GM18517 (cell line): ENCODE data around the gene BCAR1.
A peak's percentile ranks its signal among the peaks of the same experiment; 100 is the strongest.
"Not testable (repeated sequence)": the region's sequence is repeated elsewhere in the genome, so short reads cannot be mapped to it uniquely, and the experiment has no call there.

Source experiments
- ATAC-seq: cut with Tn5 transposase; IDR thresholded peaks from one replicate; pipeline ENCODE4 v1.9.1; 2021; ENCODE audit warnings: mild to moderate bottlenecking, moderate library complexity; ENCODE audit not compliant: unreplicated experiment

Gene BCAR1, protein sequence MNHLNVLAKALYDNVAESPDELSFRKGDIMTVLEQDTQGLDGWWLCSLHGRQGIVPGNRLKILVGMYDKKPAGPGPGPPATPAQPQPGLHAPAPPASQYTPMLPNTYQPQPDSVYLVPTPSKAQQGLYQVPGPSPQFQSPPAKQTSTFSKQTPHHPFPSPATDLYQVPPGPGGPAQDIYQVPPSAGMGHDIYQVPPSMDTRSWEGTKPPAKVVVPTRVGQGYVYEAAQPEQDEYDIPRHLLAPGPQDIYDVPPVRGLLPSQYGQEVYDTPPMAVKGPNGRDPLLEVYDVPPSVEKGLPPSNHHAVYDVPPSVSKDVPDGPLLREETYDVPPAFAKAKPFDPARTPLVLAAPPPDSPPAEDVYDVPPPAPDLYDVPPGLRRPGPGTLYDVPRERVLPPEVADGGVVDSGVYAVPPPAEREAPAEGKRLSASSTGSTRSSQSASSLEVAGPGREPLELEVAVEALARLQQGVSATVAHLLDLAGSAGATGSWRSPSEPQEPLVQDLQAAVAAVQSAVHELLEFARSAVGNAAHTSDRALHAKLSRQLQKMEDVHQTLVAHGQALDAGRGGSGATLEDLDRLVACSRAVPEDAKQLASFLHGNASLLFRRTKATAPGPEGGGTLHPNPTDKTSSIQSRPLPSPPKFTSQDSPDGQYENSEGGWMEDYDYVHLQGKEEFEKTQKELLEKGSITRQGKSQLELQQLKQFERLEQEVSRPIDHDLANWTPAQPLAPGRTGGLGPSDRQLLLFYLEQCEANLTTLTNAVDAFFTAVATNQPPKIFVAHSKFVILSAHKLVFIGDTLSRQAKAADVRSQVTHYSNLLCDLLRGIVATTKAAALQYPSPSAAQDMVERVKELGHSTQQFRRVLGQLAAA

DNA sequence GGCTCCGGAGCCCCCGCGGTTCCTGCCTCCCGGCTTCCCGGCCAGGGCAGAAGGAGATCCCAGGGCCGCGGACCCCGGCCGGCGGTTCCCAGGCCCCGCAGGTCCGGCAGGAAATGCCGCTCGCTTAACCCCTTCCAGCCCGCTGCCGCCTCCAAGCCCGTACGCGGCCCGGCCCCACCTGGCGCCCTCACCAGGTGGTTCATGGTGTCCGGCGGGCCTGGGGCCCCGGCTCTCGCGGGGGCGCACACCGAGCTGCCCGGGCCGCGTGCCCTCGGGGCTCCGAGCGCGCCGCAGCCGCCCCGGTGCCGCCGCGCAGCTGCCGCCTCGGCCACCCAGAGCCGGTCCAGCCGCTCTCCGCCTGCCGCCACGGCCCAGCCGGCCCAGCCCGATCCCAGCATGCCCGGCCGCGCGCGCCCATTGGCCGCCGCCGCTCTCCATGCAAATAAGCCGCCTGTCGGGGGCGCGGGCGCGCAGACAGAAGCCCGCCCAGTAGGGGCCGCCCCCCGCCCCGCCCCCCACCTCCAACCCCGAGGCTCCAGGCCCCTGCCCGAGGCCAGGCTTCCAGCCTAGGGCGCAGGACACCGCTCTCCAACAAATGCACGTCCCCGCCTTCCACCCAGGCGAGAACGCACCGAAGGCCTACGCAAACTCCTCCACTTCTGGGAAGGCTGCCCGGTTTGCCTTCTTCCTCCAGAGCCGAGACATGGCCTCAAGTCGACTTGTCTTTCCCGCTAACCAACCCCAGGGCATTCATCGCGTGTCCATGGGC is at the start of gene BCAR1:
BCAR1 (minus strand) TSS at position 345 of the 769 bp plus-strand sequence; CDS start at position 203, 142 bp downstream.
- ATAC-seq: peak; percentile 58

DNA sequence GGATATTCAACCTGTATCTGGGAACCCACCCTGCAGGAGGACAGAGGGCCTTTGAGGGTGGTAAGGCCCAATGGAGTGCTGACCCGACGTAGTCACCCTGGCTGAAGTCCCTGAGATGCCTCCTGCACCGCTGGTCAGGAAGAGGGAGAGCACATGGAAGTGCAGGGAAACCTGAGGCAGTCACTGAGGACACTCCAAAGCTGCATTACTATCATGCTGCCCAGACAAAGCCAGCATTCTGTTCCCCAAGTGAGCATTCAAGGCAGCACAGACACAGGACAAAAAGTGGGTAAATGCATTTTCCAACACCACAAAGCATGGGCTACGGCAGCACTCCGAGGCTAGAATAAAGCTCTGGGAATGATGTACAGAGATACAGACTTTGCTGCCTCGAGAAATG is 46.8 kb upstream of the BCAR1 start:
- ATAC-seq: no peak

DNA sequence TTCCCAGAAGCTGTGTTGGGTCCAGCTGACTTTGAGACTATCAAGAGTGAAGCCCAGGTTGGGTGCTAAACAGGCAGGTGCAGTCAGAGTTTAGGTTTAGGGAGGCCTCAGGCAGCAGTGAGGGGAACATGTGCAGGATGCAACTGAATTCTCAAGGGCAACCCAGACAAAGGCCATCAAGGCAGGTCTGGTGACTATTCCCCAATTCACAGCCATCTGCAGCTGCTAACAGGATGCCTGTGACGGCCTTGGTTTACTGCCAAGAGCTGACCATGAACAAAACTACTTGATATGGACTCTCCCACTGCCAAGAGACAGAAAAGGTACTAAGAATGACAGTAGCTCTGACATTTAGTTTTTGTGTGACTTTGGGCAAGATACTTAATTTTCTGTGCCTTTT is 45.2 kb upstream of the BCAR1 start:
- no peak for ATAC-seq

DNA sequence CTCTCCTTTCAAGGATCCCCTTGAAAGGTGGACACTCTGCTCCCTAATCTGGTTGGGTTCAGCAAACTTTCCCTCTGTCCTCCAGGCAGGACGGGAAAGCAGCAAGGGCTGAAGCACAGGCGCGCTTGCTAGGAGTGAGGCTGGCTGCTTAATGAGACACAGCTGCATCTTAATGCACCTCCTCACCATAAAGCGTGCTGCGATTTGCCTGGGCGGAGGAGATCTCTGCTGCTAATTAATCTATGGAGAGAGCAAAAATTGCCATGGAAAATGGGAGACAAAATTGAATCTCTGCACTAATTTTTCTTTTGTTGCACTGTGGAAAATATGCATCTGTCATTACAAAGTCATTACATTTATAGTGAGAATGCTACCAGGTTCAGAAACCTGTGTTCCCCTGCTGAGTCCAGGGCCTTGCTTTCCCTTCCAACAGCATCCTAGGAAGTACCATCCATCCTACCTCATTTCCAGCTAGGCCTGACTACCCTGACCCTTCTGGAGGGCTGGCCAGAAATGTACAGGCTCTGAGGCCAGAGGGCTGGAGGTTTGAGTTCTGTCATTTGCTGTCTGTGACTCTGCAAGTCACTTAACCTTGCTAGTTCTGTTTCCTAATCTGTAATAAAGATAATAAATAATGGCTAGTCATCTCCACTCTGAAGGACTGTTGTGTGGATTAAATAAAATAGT is 43.5 kb upstream of the BCAR1 start:
- ATAC-seq: no peak

DNA sequence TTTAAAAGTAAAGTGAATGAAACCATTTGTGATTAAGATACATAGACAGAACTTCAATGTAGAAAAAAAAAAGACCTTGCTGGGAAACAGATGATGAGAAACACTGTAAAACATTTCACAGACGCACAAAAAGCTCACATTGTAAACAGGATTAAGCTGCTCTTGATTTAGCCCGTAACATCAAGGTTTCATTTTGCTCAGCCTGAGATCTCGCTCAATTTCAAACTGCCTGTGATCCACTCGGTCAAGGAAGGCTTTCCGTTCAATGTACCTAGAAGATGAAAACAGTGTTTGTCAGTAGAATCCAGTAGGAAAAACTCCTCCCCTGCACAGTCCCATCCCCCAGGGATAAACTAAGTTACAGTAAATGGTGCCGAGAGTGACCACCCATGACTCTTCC is 42.3 kb upstream of the BCAR1 start:
- no peak for ATAC-seq

DNA sequence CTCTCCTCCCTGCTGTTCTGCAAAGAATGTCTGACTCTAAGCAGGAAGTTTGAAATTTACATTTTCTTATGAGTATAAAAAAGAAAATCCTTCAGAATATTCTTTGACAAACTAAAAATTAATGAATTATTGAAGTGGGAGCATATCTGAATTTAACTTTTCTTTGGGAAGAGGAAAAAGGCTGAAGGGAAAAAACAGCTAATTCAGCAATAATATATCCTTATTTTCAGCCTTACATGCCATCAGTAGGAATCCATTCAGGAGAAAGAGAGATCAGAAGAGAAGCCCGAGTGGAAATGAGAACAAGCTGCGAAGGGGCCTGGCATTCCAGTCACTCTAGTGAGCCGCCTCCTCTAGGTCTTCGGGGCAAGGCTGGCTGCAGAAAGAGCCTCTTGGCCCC is 41.7 kb upstream of the BCAR1 start:
- no peak for ATAC-seq

DNA sequence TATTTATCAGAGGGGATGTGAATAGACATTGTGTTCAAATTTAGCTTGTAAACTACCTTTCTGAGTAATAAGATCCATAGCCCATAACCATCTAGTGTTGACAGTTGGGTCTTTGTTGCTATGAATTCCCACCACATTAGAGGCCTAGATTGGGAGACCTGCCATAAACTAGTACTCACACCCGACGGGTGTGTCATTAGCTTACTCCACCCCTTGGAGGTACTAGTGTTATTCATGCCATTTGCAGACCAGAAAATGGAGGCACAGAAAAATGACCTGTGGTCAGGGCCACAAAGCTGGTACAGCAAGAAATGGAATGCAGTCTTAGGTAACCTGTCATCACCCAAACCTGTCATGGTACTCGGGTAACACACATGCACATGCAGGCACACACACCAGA is 41.3 kb upstream of the BCAR1 start:
- no peak for ATAC-seq

DNA sequence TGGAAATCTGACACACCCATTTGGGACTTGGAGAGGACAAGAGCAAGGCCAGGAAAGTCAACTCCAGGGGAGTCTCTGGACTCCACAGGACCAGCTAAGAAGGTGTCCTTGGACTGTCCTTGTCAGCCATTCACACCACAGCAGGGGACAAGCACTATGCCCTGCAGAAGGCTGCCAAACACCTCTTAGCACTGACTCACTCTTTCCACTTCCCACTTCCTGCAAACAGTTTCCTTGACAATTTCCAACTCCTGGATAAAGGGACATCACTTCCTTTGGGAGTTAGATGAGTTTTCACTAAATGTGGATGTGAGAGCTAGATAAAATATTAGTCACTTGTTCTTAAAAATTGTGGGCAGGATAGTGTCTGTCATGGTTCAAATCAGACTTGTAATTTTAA is 37.8 kb upstream of the BCAR1 start:
- no peak for ATAC-seq

DNA sequence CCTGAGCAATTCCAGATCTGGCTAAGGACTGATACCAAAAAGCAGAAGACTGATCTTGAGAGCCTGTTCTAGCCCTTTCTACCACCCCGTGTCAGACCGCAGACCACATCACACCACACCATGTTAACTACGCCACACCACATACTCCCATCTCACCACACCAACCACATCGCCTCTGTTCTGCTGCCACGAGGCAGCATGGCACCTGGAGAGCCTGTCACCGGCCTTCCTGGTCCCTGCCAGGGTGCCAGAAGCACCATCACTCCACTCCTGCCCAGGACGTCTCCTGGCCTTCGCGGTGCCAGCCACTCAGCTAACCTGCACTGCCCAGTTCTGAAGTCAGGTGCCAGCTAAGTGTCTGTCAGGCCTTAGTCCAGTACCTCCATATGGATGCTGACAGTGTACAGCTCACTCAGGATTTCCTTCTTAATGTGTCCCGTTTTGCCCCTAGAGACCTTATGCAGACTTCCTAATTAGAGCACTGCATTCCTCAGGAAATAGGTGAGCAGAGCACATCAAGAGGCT is 37.2 kb upstream of the BCAR1 start:
- ATAC-seq: no peak

DNA sequence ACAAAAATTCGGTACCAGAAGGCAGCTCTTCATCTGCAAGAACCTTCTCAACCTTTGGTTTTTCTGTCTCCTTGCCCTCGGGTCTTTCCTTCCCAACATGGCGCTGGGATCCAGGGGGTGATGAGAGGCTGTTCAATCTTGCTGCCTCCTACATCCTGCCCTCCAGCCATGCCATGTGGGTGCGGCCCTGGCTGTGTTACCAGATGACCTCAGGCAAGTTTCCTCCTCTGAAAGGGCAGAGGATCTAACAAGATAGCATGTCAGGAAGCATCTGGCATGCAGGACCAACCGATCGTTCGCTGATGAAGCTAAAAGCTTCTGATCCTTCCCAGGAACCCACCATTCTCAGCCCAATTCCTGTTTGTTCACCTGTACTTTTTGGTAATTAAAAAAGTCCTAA is 36.8 kb upstream of the BCAR1 start:
- no peak for ATAC-seq

DNA sequence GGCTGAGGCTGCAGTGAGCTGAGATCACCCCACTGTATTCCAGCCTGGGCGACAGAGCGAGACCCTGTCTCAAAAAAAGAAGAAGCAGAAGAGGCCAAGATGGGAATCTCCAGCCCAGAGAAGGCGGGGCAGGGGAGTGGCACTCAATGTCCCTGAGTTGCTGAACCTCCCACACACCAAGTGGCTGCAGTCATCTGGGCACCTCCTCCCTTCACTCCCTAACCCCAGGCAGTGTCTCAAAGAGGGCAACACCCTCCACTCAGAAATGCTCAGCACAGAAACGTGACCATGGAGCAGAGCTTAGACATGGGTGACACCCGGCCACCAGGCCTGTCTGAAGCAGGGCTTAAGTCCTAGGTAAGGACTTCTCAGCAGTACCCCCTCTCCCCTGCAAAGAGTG is 36.3 kb upstream of the BCAR1 start:
- ATAC-seq: no peak

DNA sequence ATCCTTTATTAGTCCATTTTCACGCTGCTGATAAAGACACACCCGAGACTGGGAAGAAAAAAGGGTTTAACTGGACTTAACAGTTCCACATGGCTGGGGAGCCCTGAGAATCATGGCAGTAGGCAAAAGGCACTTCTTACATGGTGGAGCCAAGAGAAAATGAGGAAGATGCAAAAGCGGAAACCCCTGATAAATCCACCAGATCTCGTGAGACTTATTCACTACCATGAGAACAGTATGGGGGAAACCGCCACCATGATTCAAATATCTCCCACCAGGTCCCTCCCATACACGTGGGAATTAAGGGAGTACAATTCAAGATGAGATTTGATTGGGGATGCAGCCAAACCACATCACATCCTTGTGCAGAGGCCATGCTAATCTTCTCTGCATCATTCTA is 35.0 kb upstream of the BCAR1 start:
- ATAC-seq: no peak

DNA sequence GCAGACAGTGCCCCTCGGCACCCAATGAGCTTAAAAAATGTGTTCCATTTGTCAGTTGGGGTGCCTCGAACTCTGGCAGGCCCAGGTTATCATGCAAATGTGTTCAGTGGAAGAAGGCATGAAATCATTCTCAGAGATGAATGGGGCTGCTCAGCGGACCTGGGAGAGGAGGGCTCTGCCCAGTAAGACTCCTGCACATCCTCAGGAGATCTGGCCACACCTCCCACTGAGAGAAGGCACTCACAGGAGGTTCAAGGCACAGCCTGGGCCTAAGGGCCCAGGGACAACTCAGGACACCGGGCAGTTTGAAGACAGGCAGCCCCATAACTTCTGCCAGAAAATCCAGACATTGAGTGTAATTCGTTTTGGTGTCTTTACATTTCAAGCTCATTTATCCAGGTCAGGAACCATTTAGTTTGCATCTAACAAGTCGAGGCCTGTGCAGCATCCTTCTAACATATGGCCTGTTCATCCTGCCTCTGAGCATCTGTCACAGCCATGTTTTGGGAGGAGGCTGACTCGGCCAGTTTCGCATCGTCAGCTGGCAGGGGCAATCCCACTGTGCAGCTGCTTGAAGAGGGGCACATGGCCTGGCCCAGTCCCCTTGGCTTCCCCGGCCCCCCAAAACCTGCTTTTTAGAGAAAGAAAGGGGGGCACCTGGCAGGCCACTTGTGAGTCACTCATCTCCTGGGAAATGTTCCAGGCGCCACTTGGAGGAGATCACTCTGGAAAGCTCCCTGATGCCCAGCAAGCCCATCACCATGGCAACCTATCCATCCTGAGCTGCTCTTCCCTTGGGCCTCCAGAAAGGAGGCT is 31.2 kb upstream of the BCAR1 start:
- ATAC-seq: no peak

DNA sequence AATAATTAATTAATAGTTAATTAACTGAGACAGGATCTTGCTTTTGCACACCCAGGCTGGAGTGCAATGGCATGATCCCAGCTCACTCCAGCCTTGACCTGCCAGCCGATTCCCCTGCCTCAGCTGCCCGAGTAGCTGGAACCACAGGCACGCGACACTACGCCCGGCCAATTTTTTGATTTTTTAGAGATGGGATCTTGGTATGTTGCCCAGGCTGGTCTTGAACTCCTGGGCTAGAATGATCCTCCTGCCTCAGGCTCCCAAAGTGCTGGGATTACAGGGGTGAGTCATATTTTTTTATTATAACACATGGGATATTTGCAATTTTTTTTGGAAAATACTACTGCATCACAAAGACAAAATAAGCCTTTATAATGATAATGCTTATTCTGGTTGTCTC is 30.4 kb upstream of the BCAR1 start:
- no peak for ATAC-seq

DNA sequence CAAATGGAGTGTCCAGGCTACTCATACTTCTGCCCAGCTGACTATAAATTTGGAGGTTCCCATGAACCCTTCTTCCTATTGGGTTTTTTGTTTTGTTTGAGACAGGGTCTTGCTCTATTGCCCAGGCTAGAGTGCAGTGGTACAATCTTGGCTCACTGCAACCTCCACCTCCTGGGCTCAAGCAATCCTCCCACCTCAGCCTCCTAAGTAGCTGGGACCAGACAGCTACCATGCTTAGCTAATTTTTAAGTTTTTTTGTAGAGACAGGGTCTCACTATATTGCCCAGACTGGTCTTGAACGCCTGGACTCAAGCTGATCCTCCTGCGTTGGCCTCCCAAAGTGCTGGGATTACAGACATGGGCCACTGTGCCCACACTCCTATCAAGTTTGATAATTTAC is 29.6 kb upstream of the BCAR1 start:
- not testable (repeated sequence) for ATAC-seq

DNA sequence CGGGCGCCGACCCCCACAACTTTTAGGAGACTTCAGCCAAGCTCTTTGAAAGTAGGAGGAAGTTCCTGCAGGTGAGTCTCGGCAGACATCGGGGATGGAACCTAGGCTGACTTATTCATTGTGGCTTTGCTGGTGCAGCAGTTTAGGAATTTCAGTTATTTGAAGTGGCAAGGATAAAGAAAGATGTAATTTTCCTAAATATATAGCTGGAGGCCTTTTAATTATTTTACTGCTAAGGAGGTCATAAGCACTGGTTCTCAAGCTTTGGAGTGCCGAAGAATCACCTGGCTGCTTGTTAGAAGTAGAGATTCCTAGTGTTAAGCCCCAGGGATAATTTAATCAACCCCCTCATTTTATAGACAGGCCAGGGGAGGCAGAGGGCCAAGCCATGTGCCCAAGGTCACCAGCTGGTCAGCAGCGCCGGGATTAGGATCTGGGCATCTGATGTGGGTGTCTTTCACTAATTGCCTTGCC is 28.9 kb upstream of the BCAR1 start:
- ATAC-seq: no peak

DNA sequence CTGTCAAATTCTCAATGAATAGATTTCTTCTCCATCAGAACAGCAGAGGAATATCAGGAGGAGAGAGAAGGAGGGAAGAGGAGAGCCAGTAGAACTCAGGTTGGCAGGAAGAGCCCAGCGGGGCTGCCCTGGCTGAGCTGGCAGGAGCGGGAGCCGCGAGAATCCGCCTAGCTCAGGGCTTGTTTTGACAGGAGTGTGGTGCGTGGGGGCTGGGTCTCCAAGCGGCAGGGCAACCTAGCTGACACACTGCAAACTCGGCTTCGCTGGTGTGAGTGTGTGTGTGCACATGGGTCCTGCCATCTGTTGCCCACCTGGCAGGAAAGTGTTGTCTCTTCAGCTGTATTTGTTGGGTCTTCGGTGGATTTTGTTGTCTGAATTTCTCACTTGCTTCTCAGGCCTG is 27.9 kb upstream of the BCAR1 start:
- ATAC-seq: no peak

DNA sequence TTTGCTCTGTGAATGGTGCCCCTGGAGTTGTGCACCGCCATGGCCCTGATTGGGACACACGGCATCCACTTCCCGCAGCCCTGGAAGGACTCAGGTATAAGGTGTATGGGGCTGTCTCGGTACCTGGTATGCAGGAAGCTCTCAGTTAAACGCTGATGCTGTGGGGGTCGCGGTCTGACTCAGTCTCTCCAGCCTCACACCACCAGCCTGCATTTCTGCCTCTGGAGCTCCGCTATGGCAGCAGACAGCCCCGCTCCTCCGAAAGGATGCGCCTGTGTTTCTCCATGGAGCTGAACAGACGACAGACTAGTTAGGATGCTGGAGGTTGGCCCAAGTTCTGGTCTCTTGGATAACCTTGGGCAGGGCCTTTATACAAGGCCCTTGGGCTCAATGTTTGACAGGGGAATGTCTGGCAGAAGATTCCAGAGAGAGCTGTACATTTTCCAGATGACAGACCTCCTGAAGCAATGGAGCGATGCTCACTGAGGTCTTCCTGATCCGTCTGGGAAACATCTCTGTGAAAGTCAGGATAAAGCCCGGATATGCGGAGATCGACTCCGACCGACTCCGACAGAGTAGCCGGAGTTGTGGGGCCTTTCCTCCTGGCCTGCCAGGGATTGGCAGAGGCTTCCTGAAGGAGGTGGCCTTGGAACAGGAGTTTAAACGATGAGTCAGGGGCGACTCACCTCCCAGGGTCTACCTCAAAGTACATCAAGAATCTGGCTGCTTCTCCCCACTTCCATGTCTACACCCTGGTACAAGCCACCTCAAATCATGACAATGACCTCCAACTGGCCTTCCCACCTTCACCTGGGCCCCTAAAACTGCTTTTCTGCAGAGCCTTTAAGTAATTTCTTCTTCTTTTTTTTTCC is 21.9 kb upstream of the BCAR1 start:
- ATAC-seq: no peak

DNA sequence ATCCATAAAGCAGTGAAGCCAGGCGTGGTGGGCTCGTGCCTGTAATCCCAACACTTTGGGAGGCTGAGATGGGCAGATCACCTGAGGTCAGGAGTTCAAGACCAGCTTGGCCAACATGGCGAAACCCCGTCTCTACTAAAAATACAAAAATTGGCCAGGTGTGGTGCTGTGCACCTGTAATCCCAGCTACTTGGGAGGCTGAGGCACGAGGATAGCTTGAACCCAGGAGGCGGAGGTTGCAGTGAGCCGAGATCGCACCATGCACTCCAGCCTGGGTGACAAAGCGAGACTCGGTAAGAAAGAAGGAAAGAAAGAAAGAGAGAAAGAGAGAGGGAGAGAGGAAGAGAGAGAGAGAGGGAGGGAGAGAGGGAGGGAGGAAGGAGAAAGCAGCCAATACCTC is 21.2 kb upstream of the BCAR1 start:
- ATAC-seq: not testable (repeated sequence)
